RPMI8226 (cell line): ENCODE measurements around the gene AACS.
"Not testable (repeated sequence)": the region's sequence is repeated elsewhere in the genome, so short reads cannot be mapped to it uniquely, and the experiment has no call there.

Source experiments
- DNase-seq: peaks from one replicate; pipeline ENCODE4 v3.0.0-alpha.2; 2015

The AACS gene

DNA sequence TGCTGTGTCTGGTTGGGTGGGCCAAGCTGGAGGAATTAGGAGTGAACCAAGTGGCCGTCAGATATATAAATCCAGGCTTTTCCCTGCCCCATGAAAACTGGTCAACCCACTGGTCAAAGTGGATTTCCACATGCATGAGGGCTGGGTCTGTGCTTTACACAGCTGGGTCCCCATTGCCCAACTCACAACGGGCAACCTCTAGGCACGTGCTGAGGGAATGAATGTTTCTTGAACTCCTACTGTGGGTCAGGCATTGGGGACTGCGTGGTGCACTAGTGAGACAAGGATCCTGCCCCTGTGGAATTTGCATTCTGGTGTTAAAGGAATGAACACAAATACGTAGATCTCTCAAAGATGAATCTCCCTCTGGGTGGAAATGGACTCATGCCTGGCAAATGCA, 7.5 kb upstream of the AACS start:
- DNase-seq = no peak

DNA sequence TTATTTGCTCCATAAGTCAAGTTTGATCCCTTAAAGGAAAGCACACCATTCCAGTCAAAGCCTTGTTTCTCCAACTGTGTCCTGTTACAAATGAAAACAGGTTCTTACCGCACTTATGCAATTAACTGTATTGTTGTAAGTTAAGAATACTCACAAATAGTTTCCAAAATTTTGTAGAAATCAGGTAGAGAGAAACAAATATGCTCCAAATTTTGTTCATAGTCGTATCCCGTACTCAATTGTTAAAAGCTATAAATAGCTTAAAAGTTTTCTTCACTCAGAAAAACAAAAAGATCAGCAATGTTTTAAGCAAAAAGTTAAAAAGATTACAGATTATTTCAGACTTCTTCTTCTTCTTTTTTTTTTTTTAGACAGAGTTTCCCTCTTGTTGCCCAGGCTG, 4.0 kb upstream of the AACS start:
- no peak for DNase-seq

DNA sequence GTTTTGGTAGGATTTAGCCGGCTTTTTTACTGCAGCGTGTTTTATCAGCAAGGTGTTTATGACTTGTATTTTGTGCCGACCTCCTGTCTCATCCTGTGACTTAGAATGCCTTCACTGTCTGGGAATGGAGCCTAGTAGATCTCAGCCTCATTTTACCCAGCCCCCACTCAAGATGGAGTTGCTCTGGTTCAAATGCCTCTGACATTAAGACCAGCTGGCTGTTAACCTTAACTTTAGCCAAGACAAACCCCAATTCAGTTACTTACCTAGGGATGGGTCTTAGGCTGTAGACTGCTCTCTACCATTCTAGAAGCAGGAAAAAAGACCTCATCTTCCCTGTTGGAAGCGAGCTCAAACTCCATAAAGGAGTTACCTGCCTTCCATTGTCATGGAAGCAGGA, 1.7 kb upstream of the AACS start:
- DNase-seq = not testable (repeated sequence)

DNA sequence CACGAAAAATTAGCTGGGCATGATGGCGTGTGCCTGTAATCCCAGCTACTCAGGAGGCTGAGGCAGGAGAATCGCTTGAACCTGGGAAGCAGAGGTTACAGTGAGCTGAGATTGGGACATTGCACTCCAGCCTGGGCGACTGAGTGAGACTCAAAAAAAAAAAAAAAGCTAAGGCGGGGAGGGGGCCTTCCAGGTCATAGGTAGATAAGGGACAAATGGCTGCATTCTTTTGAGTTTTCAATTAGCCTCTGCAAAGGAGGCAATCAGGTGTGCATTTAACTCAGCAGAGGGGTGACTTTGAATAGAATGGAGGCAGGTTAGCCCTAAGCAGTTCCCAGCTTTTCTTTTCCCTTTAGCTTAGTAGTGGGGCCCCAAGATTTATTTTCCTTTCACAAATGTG, 743 bp upstream of the AACS start:
- DNase-seq = no peak

DNA sequence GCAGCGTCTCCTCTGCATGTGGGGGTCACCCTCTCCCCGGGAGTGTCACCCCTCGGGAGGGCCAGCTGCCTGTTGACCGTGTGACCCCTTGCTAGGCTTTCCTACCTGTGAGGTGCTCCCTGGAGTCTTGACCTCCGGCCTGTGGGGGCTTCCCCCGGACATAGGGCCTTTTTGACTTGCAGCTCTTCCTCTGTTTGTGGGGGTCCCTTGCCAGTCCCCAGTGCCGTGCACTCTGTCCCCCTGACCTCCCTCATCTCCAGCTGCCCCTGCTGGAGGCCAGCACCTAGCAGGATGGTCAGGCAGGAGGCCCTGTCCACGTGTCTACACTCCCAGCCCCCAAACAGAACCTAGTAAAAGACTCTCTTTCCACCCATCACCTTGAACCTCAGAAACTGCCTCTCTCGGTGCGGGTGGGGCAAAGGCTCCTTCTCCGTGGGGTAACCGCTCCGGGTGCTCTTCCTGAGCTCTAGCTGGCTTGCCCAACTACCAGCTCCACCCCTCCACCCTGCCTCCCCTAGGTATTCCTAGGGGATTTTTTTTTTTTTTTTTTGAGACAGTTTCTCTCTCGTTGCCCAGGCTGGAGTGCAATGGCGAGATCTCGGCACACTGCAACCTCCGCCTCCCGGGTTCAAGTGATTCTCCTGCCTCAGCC, 810 bp downstream of the AACS start:
- no peak for DNase-seq

DNA sequence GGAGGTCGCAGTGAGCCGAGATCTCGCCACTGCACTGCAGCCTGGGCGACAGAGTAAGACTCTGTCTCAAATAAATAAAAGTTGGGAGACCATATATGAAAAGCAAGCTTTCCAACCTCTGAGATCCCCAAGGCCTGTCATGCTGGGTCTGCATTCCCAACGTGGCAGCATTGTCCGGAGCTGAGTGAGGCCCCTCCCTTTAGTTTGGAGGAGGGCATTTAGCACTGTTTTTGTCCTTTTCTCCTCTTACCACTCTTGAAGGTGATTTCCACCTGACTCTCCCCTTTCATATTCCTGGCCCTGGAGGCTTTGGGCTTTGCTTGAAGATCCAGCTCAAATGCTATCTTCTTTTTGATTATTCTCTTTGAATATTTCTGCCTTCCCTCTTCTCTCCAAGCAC, 3.2 kb downstream of the AACS start:
- no peak for DNase-seq

DNA sequence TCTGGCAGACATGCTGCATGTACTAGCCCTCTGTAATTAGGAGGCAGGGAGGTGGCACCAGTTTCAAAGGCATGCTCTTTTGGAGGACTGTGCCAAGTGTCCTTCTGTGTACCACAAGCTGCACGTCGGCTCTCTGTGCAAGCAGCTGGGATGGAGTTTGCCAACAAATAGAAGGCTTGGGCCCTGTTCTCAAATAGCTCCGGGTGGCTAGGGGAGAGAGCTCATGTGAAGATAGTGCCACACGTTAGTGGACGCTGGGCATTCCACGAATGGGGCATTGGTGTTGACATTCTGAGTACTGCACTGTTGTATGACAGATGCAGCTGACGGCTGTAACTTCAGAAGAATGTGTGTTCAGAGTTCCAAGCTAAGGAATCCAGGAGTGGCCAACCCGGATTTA, 4.4 kb downstream of the AACS start:
- no peak for DNase-seq

DNA sequence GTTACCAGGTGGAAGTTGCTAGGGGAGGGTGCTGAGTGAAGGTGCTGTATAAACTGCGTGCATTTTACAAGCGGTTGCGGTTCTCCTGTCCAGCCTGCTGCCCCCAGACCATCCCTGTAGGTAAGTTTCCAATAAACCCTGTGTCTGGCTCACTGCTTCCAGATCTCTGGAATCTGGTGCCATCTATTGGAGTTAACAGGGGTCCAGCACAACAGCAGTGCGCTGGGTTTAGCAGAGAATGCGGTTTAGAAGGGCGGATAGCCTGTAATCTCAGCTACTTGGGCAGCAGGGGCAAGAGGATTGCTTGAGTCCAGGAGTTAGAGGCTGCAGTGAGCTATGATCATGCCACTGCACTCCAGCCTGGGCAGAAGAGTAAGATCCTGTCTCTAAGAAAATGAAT, 4.9 kb downstream of the AACS start:
- DNase-seq = no peak

DNA sequence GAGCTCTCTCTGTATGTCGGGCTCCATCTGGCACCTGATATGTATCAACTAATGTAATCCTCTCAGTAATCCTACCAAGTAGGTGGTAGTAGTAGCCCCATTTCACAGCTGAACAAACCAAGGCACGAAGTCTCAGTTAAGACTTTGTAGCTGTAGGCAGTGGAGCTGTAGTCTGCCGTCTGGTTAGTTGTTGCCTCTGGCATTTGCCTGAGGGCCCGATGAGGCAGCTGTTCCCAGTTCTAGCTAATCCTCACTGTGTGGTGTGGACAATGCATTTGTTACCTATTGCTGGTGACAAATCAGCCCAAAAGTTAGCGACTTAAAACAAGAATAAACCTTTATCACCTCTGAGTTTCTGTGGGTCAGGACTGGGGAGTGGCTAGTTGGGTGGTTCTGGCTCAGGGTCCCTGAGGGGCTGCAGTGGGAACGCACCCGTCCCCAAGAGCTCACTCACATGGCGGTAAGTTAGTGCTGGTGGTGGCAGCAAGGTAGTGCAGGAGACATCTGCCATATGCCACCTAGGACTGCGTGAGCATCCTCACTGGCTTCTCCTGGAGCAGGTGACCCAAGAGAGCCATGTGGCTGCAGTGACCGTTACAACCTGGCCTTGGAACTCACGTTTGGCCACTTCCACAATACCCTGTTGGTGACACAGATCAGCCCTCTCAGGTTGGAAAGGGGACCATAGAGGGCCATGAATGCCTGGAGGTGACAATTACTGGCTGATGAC, 5.6 kb downstream of the AACS start:
- no peak for DNase-seq

DNA sequence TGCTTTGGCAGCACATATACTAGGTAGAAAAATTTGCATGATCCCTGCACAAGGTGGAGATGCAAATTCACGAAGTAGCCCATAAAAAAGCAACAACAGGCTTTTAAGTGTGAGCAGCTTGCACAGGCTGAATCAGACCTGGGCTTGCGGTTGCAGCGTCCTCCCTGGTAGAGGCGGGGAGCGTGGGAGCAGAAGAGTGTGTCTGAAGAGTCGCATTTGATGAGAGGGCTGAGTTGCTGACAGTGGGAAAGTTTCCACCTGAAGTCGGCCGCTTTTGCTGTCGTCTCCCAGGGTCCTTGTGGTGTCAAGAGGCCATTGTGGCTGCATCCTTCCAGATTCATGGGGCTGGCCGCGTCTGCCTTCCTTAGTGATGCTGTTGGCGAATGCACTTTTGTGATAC, 6.2 kb downstream of the AACS start:
- DNase-seq = no peak

DNA sequence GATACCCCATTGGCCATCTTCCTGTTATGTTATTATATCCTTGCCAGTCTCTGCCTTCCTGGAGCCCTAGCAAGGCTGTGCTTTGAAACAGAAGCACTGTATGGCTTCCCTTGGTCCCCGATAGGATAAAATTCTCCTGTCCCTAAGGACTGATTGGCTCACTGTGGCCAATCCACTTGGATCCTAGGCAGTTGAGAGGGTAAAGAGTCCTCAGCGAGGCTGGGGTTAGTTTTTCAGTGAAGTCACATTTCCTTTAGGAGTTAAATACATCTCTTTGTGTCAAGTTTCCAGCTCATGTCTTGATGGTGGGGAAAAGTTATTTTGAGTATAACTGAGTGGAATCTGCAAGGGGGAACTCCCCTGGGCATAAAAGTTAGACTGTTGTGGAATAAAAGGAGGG, 7.3 kb downstream of the AACS start:
- DNase-seq = no peak

DNA sequence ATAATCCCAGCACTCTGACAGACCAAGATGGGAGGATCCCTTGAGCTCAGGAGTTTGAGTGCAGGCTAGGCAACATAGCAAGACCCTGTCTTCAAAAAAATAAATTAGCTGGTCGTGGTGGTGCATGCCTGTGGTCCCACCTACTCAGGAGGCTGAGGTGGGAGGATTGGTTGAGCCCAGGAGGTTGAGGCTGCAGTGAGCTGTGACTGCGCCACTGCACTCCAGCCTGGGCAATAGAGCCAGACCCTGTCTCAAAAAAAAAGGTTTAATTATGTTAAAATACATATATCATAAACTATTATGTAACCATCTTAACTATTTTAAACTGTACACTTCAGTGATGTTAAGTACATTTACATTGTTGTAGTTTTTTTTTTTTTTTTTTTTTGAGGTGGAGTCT, 9.1 kb downstream of the AACS start:
- not testable (repeated sequence) for DNase-seq

DNA sequence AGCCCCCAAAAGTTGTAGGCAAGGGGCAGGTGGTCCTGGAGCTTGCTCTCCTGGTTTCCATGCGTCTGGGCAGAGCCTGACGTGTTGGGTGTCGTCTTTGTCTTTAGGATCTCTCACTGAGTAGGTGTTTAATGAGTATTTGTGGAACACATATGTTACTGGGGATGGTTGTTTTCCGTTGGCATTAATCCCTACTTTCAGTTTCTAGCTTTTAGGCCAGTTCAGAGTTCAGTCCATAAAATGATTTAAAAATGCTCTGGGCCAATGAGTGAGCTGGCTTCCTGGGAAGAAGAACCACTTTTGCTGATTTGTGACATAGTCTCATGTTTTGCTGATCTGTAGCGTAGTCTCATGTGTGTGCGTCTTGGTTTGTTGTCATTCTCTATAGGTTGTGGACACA, 10.9 kb downstream of the AACS start:
- DNase-seq = no peak

DNA sequence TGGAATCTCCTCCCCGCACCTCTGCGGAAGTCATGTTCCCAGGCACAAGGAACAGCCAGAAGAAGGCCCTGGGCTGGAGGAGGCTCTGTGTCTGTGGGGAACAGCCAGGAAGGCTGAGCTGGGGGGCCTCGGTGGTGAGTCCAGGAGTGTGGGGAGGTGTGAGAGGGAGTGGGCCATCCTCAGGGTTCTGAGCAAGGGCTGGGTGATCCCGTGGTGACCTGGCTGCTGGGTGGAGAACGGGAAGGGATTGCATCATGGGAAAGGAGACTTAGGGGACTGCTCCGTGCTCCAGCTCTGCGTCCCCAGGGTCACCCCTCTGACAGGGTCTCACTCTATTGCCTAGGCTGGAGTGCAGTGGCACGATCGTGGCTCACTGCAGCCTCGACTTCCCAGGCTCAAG, 13.8 kb downstream of the AACS start:
- no peak for DNase-seq

DNA sequence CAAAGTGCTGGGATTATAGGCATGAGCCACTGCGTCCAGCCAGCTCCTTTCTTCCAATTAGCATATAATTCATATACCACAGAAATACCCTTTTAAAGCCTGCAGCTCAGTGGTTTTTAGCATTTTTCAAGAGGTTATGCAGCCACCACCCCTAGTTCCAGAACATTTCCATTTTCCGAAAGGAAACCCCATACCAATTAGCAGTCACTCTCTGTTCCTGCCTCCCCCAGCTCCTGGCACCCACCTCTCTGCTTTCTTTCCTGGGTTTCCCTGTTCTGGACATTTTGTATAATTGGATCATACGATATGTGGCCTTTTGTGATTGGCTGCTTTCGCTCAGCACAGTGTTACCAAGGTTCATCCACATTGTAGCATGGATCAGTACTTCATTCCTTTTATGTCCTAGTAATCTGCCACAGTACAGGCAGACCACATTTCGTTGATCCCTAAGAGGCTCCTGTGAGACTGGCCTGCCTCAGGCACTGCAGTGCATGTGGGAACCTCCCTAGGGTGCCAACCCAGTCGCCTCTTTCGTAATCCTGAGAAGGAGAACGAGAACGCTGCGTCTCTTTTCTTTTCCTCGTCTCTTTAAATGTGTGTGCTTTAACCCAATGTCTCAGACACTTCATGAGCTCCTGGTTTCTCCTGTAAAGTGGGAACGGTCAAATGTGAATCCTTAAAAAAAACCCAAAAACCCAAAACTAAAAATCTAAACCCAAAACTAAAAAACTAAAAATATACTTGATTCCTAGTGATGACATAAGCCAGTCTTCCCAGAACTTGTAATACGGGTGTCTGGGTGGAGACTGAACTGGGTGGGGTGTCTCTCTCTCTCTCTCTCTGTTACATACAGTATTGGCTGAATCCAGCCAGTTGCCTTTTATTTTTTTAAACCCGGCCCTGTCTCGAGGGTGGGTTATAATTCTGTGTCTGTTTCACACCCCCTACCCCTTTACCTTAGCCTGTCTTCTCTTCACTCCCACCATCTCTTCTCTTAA, 14.7 kb downstream of the AACS start:
- no peak for DNase-seq

DNA sequence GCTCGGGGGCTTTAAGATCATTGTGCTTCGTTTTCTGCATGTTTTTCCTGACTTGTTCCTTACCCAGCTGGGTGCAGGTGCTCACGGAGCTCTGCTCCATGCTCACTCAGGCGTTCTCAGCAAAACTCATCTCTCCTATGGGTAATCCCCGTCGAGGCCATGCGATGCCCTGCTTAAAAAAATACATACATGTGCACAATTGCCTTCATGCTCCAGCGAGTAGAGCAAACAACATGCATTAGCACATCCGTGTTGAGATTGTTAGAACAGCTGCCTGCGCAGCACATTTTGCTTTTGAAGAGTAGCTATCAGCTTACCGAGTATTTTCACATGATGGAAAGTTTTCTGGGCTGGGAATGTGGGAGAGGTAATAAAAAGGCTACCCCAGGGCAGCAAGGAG, 16.2 kb downstream of the AACS start:
- no peak for DNase-seq

DNA sequence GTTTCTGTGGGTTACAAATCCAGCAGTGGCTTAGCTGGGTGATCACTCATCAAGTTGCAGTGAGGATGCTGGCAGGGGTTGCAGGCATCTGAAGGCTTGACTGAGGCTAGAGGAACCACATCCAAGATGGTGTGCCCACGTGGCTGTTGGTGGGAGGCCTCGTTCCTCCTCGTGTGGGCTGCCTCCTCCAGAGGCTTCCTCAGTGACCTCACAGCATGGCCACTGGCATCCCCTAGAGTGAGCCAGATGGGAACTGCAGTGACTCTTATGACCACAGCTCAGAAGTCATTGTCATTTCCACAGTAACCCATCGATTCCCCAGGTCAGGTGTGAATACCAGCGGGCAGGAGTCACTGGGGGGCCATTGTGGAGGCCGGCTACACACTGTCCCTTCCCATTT, 17.8 kb downstream of the AACS start:
- no peak for DNase-seq

DNA sequence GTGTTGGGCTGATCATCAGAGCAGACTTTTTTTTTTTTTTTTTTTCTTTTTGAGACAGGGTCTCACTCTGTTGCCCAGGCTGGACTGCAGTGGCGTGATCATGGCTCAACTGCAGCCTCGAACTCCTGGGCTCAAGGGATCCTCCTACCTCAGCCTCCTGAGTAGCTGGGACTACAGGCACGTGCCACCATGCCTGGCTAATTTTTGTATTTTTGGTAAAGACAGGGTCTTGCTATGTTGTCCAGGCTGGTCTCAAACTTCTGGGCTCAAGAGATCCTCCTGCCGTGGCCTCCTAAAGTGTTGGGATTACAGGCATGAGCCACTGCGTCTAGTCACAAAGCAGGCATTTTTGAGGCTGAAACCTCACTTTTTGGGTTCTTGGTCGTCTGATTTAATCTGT, 23.0 kb downstream of the AACS start:
- not testable (repeated sequence) for DNase-seq

DNA sequence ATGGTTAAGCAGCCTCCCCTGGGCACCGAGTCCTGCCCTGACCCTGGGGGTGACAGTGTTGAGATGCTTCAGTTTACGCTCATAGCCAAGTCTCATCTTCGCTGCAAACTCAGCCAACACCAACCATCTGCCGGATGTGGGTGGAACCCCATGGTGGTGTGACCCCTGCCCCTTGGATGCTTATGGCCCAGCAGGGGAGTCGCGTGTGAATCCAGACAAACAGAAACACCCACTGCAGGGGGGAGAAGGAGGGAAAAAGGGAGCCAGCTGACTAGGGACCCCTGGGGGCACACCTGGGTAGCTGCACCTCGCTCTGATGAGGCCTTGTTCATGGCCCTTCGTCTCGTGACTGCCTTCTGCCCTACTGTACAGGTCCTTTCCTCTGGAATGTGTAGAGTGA, 23.8 kb downstream of the AACS start:
- no peak for DNase-seq

DNA sequence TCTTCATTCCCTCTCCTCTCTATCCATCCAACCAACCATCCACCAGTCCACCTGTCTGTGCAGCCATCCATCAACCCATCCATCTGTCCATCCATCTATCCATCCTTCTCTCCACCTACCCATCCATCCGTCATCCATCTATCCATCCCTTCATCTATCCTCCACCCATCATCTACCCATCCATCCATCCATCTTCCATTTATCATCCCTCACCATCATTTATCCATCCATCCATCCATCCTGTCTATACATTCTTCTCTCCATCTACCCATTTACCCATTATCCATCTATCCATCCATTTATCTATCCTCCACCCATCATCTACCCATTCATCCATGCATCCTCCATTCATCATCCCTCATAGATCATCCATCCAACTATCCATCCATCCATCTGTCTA, 24.4 kb downstream of the AACS start:
- DNase-seq = no peak

DNA sequence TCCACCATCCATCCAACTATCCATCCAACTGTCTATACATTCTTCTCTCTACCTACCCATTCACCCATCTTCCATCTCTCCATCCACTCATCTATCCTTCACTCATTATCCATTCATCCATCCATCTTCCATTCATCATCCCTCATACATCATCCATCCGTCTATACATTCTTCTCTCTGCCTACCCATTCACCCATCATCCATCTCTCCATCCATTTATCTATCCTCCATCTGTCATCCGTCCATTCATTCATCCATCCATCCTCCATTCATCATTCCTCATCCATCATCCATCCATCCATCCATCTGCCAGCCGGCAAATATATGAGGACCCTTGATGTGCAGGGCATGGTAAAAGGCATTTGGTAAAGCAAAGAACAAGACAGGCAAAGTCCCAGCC, 25.2 kb downstream of the AACS start:
- no peak for DNase-seq

DNA sequence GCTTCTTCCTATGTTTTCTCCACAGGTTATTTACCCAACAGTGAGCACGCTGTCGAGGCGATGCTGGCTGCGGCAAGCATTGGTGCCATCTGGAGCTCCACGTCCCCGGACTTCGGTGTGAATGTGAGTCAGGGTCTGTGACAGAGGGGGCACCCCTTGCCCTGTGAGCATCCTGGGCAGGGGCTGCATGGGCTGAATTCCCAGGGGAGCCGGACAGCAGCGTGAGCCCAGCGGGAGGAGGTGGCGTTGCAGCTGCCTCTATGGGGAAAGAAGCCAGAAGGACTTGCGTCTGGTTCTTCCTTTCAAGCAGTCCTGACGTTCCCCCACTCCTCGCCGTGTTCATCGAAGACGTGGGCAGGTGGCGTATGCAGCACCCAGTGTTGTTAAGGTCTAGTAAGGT, 26.2 kb downstream of the AACS start:
- DNase-seq = no peak

DNA sequence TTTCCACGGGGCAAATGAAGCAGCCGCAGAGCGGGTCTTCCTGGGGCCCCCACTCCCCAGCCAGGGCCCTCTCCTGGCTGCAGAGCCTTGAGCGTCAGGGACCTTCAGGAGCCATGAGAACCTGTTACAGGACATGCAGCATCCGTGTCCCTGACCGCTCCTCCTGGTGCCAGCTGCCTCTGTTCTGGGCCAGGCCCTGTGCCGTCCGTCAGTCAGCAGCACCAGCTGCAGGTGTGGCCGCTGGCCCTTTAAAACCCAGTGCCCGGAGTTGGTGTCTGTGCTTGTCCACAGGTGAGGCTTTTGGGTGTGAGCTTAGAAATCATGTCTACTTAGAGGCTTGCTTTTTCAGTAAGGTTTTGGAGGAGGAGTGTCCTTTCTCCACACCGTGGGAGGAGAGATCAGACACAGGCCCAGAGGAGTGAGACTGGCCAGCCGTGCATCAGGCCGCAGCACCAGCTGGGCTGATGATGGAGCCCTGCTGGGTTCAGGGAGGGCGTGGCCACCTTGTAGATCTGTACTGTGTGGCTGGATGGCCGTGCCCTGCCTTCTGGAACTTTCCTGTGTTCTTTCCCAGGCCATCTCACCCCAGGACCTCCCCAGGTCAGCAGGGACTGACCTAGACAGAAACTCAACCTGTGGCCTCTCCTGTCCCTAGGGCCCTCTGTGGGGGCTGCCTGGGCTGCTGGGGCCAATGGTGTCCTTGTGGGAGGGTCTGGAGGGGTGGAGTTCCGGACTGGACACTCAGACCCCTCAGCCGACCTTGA, 27.1 kb downstream of the AACS start:
- no peak for DNase-seq
